HepG2 (cell line): ENCODE data around the gene B4GALT3. TPM values are rescaled to one million over a fixed set of nuclear protein-coding genes. Genes with fewer than 3 reads are reported as not detected.

Experiments used
- ARNT2 ChIP-seq: sonication (generic); formaldehyde crosslinking; IDR thresholded peaks from 2 replicates; pipeline ENCODE4 v1.8.0; 2022; ENCODE audit warnings: mild to moderate bottlenecking, low read depth, missing genetic modification reagents, moderate library complexity
- BRD4 ChIP-seq: sonication (generic); formaldehyde crosslinking; IDR thresholded peaks from 2 replicates; pipeline ENCODE4 v1.4.0; 2020; ENCODE audit warnings: missing genetic modification reagents
- FOXM1 ChIP-seq: sonication (generic); formaldehyde crosslinking; IDR thresholded peaks from 2 replicates; pipeline ENCODE4 v1.5.0; 2020; ENCODE audit warnings: missing genetic modification reagents
- GATAD2A ChIP-seq: IDR thresholded peaks from 2 replicates; pipeline ENCODE4 v1.6.1; 2016
- KIAA2018 ChIP-seq: sonication (generic); formaldehyde crosslinking; IDR thresholded peaks from 2 replicates; pipeline ENCODE4 v1.5.0; 2020; ENCODE audit warnings: mild to moderate bottlenecking, missing genetic modification reagents, borderline replicate concordance
- MAF1 ChIP-seq: sonication (generic); formaldehyde crosslinking; IDR thresholded peaks from 2 replicates; pipeline ENCODE4 v1.5.0; 2020; ENCODE audit warnings: missing genetic modification reagents, borderline replicate concordance
- MAZ ChIP-seq, 2 experiments: sonication (generic) in 1 of 2; formaldehyde crosslinking in 1 of 2; IDR thresholded peaks; 2 replicates each; pipeline versions ENCODE4 v1.5.0 to v1.6.1; 2012 to 2020; ENCODE audit warnings: low read depth in 2 of 2, mild to moderate bottlenecking in 2 of 2, borderline replicate concordance in 1 of 2, improper control_type of control experiment in 1 of 2, low read length in 1 of 2, missing genetic modification reagents in 1 of 2, moderate library complexity in 1 of 2
- MLLT10 ChIP-seq: sonication (generic); formaldehyde crosslinking; IDR thresholded peaks from 2 replicates; pipeline ENCODE4 v1.4.0; 2020; ENCODE audit warnings: missing genetic modification reagents
- NAIF1 ChIP-seq: sonication (generic); formaldehyde crosslinking; IDR thresholded peaks from 2 replicates; pipeline ENCODE4 v1.5.0; 2020; ENCODE audit warnings: mild to moderate bottlenecking, missing genetic modification reagents, borderline replicate concordance
- NR2F2 ChIP-seq: IDR thresholded peaks from 2 replicates; pipeline ENCODE4 v1.6.1; 2012; ENCODE audit warnings: low read depth, inconsistent platforms, borderline replicate concordance
- POGZ ChIP-seq: sonication (generic); formaldehyde crosslinking; IDR thresholded peaks from 2 replicates; pipeline ENCODE4 v1.4.0; 2020; ENCODE audit warnings: mild to moderate bottlenecking, missing genetic modification reagents
- RBM39 ChIP-seq: fragments of 200-400 bp; formaldehyde crosslinking; IDR thresholded peaks from one replicate; pipeline ENCODE4 v1.6.1; 2018; ENCODE audit warnings: antibody characterized with exemption, mild to moderate bottlenecking, low read depth, low read length; ENCODE audit not compliant: poor library complexity, severe bottlenecking
- REXO4 ChIP-seq: sonication (generic); formaldehyde crosslinking; IDR thresholded peaks from 2 replicates; pipeline ENCODE4 v1.8.0; 2022; ENCODE audit warnings: missing genetic modification reagents, mild to moderate bottlenecking, borderline replicate concordance
- RNF2 ChIP-seq: fragments of 450-650 bp; conservative IDR thresholded peaks from 2 replicates; pipeline ENCODE4 v1.6.1; 2016; ENCODE audit warnings: low read depth
- SKI ChIP-seq: fragments of 450-650 bp; IDR thresholded peaks from one replicate; pipeline ENCODE4 v1.6.1; 2018; ENCODE audit warnings: mild to moderate bottlenecking; ENCODE audit not compliant: partially characterized antibody
- ZNF687 ChIP-seq: sonication (generic); formaldehyde crosslinking; IDR thresholded peaks from 2 replicates; pipeline ENCODE4 v1.5.1; 2020; ENCODE audit warnings: mild to moderate bottlenecking, missing genetic modification reagents, moderate library complexity
- ZNF788 ChIP-seq: sonication (generic); formaldehyde crosslinking; IDR thresholded peaks from 2 replicates; pipeline ENCODE4 v1.5.0; 2020; ENCODE audit warnings: mild to moderate bottlenecking, missing genetic modification reagents, borderline replicate concordance
- polyA plus RNA-seq, 8 experiments: library from polyadenylated mRNA; depleted of rRNA in 3 of 8; stranded (reverse) in 7 of 8; unstranded in 1 of 8; fragments of >200 nt; fragmentation: Illumina TruSeq in 4 of 8; extraction: Trizol in 4 of 8; gene quantifications; 2 replicates each; pipeline versions ENCODE4 v1.2.1 to v1.2.3, GENCODE V29; 2011 to 2016; ENCODE audit warnings: low read depth in 4 of 8, missing spikeins in 1 of 8, mixed read lengths in 1 of 8; ENCODE audit not compliant: insufficient read depth in 1 of 8
- total RNA-seq, 5 experiments: library from RNA; depleted of rRNA; stranded (reverse); fragments of >200 nt; fragmentation: Illumina TruSeq; extraction: Trizol; gene quantifications; 2 replicates each; pipeline ENCODE4 v1.2.3, GENCODE V29; 2016; ENCODE audit warnings: low read depth in 1 of 5

B4GALT3 gene
- total and polyA plus RNA-seq, 2 of the 13 experiments (the other 11 are each of a cell fraction or from before 2014, with no cell fraction given) = 35.6 to 40.4 TPM

GRCh38 chr1:161225534-161226319 lies 48.4 kb upstream of the B4GALT3 start, which contains the start of gene TOMM40L (continued):
- TF ChIP-seq REXO4 (CRISPR knock-in tag) = no peak
- TF ChIP-seq NAIF1 (CRISPR knock-in tag) = no peak
- TF ChIP-seq ARNT2 (CRISPR knock-in tag) = no peak
- no peak for TF ChIP-seq FOXM1 (CRISPR knock-in tag)
- TF ChIP-seq MLLT10 (CRISPR knock-in tag) = no peak
- TF ChIP-seq ZNF687 = no peak; the same call in 1 of the 2 replicates
- TF ChIP-seq POGZ (CRISPR knock-in tag) = peak; percentile 57; the same call in 1 of the 2 replicates
- no peak for TF ChIP-seq NR2F2
- 0 out of 2 replicates have a peak, but pooled peaks have one; percentile 24 for TF ChIP-seq MAZ (IDR thresholded peaks at IDR 0.05; ENCODE audit: borderline replicate concordance, low read depth, low read length)
- TF ChIP-seq MAZ (CRISPR knock-in tag; IDR thresholded peaks at IDR 0.05; ENCODE audit: low read depth) = peak; percentile 59; the same call in 1 of the 2 replicates
- TF ChIP-seq MAF1 (CRISPR knock-in tag) = no peak
- TF ChIP-seq BRD4 (CRISPR knock-in tag) = peak; percentile 70
- TF ChIP-seq ZNF788 (CRISPR knock-in tag) = peak; percentile 39; the same call in 1 of the 2 replicates
- TF ChIP-seq RNF2 = no peak
- TF ChIP-seq KIAA2018 = no peak
- TF ChIP-seq SKI = no peak
- no peak for TF ChIP-seq RBM39
- TF ChIP-seq GATAD2A (CRISPR knock-in tag) = peak; percentile 58
